LNCAP (cell line): ENCODE results near the gene INPP4B.

Source experiments
- TF ChIP-seq, protein P1 (sequence below): fragments of 450-650 bp; IDR thresholded peaks from 2 replicates; pipeline ENCODE4 v1.5.1; 2017; ENCODE audit warnings: mild to moderate bottlenecking

INPP4B gene

DNA sequence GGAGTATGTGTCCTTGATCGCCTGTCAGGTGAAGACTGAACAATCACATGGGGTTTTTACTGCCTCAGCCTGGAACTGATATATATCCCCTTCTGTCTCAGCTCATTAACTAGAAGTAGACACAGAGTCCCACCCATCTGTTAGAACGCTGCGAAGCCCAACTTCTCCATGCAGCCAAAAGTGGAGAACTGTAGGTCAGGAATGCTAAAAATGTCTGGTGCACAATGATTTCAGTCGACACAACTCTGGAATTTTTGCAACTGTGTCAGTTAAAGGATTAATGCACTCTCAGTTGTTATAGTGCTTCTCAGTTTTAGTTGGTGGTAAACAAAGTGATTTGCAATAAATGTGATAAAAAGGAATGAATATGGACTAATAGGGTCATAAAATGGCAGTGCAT lies 287.2 kb downstream of the INPP4B start:
- TF ChIP-seq, protein P1, sequence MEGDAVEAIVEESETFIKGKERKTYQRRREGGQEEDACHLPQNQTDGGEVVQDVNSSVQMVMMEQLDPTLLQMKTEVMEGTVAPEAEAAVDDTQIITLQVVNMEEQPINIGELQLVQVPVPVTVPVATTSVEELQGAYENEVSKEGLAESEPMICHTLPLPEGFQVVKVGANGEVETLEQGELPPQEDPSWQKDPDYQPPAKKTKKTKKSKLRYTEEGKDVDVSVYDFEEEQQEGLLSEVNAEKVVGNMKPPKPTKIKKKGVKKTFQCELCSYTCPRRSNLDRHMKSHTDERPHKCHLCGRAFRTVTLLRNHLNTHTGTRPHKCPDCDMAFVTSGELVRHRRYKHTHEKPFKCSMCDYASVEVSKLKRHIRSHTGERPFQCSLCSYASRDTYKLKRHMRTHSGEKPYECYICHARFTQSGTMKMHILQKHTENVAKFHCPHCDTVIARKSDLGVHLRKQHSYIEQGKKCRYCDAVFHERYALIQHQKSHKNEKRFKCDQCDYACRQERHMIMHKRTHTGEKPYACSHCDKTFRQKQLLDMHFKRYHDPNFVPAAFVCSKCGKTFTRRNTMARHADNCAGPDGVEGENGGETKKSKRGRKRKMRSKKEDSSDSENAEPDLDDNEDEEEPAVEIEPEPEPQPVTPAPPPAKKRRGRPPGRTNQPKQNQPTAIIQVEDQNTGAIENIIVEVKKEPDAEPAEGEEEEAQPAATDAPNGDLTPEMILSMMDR: no peak

DNA sequence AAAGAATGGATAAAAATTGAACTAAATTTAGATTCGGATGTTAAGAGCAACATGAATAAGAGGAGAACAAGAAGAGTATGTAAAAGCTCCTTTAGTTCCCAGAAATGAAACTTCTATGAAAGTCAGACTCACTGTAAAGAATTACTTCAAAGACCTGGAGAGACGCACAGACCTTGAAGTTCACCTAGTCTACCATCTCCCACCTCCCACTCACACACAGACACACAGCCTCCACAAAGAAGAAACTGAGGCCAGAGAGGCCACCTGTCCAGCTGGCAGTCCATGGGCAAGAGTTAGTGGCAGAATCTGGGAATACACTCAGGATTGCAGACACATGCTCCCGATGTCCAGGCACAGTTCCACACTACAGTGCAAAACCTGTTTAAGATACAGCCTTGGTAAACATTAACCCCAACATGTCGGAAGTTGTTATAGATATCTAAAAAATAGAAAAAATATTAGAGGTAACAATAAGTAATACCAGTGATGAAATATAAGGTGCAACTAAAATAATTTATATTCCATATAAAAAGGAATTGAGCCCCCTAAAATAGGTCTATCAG lies 288.8 kb downstream of the INPP4B start:
- TF ChIP-seq, protein P1: no peak

DNA sequence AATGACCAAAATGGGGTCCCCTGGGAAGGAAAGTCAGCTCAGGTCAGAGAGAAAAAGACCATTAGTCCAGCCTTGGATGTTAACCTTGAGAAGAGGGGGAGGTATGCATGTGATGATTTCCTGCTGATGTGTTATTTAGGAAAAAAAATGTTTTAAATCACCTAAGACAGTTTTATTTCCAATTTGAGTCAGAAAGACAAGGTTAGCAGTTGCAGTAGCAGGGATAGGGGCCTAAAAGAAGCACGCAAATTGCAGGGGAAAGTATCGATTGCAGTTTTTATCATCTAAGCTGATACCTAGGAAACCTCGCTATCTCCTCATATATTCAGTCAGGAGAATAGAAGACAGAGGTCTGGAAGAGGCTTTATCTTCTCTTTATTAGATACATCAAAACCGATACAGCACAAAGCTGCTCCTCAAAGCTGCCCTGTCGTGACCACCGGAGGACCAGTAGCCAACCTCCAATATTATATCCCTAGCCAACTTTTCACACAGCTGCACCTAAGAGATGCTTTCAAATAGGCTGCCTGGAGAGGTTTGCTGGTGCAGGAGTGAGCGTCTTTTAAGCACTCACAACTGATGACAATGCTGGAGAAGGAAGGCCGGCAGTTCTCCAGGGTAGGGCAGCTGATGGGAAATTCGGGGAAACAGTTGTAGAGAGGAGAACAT lies 289.4 kb downstream of the INPP4B start:
- TF ChIP-seq, protein P1: no peak

DNA sequence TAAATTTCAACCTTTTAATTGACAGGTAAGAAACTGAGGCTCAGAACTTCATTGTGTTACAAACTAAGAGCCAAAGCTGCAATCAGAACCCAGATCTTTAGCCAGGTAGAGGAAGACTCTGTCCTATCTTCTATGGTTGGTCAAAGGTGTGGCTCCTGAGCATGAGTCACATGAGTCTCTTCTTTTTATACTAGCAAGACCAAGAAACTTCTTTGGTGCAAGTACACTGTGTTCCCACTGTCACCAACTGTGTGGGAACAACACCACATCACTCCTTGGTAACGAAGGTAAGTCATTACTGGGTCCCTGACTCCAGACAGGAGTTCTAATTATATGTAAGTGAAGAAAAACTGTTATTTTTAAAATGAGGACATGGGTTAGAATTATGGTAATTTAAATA lies 290.1 kb downstream of the INPP4B start:
- TF ChIP-seq, protein P1: no peak

DNA sequence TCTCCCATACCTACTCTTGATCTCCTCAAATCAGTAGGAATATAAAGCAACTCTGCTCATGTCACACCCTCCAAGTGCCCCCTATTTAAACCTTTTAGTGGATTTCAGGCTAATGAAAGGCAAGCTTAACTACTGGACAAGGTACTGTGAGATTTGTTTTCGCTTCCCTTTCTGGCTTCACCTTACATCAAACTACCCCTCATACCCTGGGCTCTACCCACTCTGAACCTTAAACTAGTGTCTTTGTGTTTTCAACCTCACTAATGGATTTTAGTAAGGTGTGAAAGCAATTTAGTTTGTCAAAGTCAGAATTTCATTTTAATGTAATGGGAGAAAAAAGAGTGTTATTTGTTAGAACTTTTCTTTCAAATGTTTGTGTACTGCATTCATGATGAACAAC lies 291.7 kb downstream of the INPP4B start:
- TF ChIP-seq, protein P1: no peak

DNA sequence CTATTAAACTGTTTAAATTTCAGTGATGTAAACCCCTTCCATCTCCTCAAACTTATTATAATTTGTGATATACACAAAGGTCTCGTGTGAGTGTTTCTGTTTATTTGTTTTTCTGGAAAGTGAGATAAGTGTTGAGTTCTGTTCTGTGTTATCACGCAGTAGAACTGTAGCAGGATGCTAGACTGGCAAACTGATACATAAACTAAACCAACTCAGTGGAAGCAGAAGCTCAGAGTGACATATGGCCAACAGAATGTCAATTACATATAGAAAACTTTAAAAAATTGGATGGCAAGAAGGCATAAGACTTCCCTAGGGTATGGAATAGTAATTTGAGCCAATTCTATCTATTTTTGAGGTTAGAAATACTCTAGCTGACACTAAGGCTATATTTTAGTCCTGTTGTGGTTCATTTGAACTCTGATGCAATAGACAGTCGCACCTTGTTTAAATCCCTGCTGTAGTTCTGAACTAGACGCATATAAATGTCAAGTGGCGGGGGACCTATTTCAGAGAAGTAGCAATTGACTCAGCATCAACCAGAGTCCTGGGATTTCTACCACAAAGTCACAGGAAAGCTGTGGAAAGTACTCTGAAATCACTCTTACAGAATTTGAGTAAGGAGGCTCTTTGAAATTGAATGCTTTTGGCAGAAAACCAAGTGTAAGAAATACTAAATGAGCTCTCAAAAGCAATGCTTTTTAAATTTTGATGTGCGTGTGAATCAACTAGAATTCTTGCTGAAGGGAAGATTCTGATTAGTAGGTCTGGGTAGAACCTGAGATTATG lies 294.4 kb downstream of the INPP4B start:
- TF ChIP-seq, protein P1: no peak

DNA sequence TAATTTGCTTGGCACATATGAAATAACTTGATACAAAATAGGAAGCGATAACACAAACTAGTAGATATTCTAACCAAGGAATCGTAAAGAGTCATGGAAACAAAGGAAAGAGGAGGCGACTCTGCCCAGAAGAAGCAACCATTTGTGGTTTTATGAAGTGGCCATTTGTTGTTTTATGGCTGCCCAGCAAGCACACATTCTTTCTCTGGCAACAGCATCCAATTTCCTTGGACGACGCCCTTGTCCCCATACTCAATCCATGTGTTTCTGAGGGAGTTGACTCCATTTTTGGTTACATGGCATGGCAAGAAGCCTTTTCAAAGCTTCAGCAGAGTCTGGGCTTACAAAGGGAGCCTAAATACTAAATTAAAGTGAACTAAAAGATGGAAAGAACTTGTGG lies 295.1 kb downstream of the INPP4B start:
- TF ChIP-seq, protein P1: no peak
